Rectal smooth muscle tissue (tissue), 1 donor: ENCODE data around the gene NEUROG2.
"Not testable (repeated sequence)": the region's sequence is repeated elsewhere in the genome, so short reads cannot be mapped to it uniquely, and the experiment has no call there.

Experiments
- H3K27ac ChIP-seq: one replicate; pipeline ENCODE4 v1.7.0; 2013; ENCODE audit warnings: low read depth, low read length, inconsistent platforms
- H3K27me3 ChIP-seq: one replicate; pipeline ENCODE4 v1.7.0; 2013; ENCODE audit warnings: low read length; ENCODE audit not compliant: control insufficient read depth, insufficient read depth
- H3K36me3 ChIP-seq: one replicate; pipeline ENCODE4 v1.7.0; 2013; ENCODE audit warnings: low read length; ENCODE audit not compliant: control insufficient read depth, insufficient read depth
- H3K4me1 ChIP-seq: one replicate; pipeline ENCODE4 v1.7.0; 2013; ENCODE audit warnings: low read length; ENCODE audit not compliant: control insufficient read depth, insufficient read depth
- H3K4me3 ChIP-seq: one replicate; pipeline ENCODE4 v1.7.0; 2013; ENCODE audit warnings: low read length
- H3K9ac ChIP-seq: one replicate; pipeline ENCODE4 v1.7.0; 2013; ENCODE audit warnings: low read length

Gene NEUROG2

DNA sequence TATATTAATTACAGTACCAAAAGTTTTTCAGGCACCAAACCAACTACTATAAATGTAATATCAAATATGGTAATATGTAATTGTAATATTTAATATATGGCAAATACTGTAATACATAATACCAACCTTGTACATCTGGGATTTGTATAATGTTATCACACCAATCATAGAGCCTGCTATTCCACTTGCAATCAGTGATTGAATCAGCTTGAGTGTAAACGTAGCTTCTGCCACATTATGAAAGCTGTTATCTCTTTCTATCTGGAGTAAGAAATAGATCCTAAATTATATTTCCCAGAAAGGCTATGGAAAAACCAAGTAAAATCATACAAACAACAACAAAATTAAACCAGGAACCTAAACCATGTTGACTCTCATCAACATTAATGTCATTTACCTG is 24.7 kb upstream of the NEUROG2 start:
- H3K36me3 ChIP-seq, result no peaks in the 10 kb centered on the region
- no peaks in the 10 kb centered on the region for H3K4me1 ChIP-seq
- H3K27ac ChIP-seq, result no peak overlapping the region
- H3K4me3 ChIP-seq, result no peak overlapping the region
- H3K27me3 ChIP-seq, result no peaks in the 10 kb centered on the region
- no peak overlapping the region for H3K9ac ChIP-seq

DNA sequence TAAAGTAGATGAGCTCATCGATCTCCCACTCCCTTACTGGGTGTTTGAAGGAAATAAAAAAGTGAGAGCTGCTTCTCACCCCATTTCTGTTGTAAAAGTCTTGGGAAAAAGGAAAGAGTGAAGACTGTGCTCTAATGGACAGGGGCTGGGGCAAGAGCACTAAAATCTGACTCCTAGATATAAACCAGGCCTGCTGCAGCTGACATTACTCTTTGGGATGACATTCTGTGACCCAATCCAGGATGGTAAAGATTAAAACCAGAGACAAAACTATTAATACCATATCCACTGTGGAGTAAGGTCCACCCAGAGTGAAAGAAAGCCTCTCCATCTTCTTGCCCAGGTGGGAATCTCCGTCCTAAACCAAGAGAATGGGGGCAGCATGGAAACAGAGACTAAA is 20.1 kb upstream of the NEUROG2 start:
- Histone ChIP-seq H3K9ac (no peak overlapping the region), H3K27me3 (no peaks in the 10 kb centered on the region), H3K36me3 (no peaks in the 10 kb centered on the region), H3K4me1 (no peaks in the 10 kb centered on the region), H3K27ac (no peak overlapping the region), H3K4me3 (no peak overlapping the region)

DNA sequence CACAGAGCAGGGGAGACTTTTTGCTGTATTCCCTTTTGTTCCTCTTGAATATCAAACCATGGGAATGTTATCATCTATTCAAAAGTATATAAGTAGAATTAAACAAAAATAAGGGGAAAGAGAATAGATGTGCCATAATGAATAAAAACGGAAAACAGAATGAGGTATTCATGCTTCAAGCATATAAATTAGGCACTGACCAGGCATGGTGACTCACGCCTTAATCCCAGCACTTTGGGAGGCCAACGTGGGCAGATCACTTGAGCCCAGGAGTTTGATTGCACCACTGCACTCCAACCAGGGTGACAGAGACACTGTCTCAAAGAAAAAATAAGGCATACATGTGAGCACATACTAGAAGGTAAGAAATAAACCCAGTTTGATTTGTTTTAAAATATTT is 16.3 kb upstream of the NEUROG2 start:
- H3K27me3 ChIP-seq, result no peaks in the 10 kb centered on the region
- no peaks in the 10 kb centered on the region for H3K36me3 ChIP-seq
- H3K4me1 ChIP-seq, result no peaks in the 10 kb centered on the region
- H3K4me3 ChIP-seq, result no peak overlapping the region
- no peak overlapping the region for H3K27ac ChIP-seq
- no peak overlapping the region for H3K9ac ChIP-seq

DNA sequence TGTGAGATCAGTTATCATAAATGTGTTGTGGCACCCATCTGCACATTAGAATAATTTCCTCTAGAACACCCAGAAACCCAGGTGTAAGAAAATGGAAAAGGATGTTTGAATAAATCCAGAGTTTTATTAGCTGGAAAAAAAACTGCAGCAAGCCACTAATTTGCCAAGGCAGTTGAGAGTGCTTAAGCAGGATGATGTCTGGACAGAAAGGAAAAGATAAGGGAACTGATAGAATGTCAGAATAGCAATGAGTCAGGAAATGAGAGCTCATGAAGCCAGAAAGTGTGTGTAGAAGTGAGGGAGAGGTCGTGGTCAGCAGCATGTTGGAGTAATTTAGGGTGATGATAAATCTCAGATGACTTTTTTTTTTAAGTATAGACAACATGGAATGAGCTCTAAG is 15.2 kb upstream of the NEUROG2 start:
- Histone ChIP-seq H3K9ac (no peak overlapping the region), H3K4me1 (no peaks in the 10 kb centered on the region), H3K27me3 (no peaks in the 10 kb centered on the region), H3K27ac (no peak overlapping the region), H3K4me3 (no peak overlapping the region), H3K36me3 (no peaks in the 10 kb centered on the region)

DNA sequence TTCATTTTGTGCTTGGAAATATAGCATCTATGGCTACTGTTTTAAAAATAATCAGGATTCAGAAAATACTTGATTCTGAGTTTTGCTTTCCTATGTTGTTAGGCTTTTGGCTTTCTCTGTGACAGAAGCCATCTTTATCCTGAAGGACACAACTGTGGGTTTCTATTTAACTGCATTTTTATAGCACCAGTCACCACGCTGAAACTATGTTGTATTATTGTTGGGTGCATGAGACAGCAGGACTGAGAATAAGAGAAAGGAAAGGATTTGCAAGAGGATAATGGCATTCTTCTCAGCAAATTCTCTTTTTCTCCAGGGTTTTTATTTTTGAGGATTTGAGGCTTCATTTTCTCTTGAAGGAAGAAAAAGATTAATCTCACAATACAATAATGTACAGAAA is 10.1 kb upstream of the NEUROG2 start:
- Histone ChIP-seq H3K36me3 (no peaks in the 10 kb centered on the region), H3K27me3 (peaks cover 28% of the 10 kb centered on the region), H3K4me3 (no peak overlapping the region), H3K4me1 (no peaks in the 10 kb centered on the region), H3K9ac (no peak overlapping the region), H3K27ac (no peak overlapping the region)

DNA sequence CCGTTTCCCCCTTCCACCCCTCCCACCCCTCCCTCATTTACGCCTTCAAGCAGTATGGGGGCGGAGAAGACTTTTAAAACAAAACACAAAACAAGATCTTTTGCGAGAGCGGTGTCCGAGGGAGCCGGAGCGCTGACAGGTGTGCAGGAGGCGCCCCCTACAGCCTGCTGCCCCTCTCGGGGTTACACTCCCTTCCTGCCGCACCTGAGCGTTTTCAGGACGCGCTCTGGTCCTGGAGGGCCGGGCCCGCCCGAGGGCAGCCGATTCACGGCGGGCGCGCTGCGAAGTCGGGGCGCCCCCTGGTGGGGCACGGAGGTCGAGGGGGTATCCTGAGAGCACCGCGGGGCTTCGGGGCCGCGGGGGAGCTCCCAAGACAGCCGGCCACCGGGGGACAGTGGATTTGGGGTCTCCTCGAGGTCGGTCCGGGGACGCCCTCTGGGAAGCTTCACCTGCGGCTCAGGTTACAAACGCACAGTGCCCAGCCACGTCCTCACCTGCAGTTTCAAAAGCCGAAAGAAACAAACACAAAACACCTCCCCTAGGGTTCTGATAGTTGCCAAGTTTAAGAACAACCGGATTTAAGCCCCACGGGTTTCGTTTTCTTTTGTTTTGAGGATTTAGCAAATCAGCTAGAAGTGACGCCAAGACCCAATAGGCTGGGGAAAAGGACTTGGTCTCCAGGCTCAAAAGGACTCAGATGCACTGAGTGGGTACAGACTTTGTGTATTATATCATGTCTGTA is 8.0 kb upstream of the NEUROG2 start:
- Histone ChIP-seq H3K9ac (no peak overlapping the region), H3K4me3 (peak overlapping the region; percentile 58), H3K27ac (no peak overlapping the region), H3K36me3 (no peaks in the 10 kb centered on the region), H3K4me1 (no peaks in the 10 kb centered on the region), H3K27me3 (peaks cover 44% of the 10 kb centered on the region)

DNA sequence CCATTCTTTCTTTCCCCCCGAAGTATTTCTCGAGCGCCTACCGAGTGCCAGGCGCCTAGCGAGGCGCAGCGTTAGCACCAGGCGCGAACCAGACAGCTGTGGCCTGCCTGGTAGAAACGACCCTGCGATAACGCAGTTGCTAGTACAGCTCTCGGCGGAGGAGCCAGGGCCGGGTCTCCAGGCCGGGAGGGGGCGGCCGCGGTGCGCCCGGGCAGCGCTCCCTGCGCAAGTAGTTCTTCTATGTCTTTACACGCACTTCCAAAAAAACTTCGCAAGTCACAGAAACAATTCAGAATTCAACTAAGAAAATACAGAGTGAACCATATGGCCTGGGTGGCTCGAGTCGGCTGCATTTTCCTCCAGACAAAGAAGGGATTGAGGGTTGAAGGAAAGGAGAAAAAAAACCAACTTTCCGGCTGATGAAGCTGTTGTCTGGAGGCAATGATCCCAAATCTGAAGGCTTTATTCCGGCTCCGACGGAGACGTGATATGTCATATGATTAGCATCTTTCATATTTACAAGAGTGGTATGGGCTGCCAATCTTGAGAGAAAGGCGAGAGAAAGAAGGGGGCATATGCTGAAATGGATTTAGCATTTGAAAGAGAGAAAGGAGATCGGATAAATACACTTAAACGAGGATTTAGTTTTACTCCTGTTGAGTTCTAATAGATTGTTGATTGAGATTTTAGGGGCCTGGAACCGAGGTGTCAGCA is 7.2 kb upstream of the NEUROG2 start:
- no peak overlapping the region for H3K27ac ChIP-seq
- no peaks in the 10 kb centered on the region for H3K4me1 ChIP-seq
- no peaks in the 10 kb centered on the region for H3K36me3 ChIP-seq
- peak overlapping the region; percentile 58 for H3K4me3 ChIP-seq
- H3K27me3 ChIP-seq, result peaks cover 48% of the 10 kb centered on the region
- H3K9ac ChIP-seq, result no peak overlapping the region

DNA sequence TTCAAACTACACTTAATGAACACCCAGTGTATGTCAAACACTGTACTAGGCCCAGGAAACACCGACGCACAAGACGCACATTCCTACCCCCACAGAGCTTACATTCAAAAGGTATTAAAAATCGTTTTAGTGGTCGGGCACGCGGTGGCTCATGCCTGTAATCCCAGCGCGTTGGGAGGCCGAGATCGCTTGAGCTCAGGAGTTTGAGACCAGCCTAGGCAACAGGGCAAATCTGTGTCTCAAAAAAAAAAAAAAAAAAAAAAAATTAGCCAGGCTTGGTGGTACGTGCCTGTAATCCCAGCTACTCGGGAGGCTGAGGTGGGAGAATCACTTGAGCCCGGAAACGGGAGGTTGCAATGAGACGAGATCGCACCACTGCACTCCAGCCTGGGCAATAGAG is 6.5 kb upstream of the NEUROG2 start:
- H3K4me1 ChIP-seq, H3K36me3 ChIP-seq, H3K9ac ChIP-seq, H3K4me3 ChIP-seq, H3K27ac ChIP-seq: not testable (repeated sequence)
- peaks cover 51% of the 10 kb centered on the region for H3K27me3 ChIP-seq

DNA sequence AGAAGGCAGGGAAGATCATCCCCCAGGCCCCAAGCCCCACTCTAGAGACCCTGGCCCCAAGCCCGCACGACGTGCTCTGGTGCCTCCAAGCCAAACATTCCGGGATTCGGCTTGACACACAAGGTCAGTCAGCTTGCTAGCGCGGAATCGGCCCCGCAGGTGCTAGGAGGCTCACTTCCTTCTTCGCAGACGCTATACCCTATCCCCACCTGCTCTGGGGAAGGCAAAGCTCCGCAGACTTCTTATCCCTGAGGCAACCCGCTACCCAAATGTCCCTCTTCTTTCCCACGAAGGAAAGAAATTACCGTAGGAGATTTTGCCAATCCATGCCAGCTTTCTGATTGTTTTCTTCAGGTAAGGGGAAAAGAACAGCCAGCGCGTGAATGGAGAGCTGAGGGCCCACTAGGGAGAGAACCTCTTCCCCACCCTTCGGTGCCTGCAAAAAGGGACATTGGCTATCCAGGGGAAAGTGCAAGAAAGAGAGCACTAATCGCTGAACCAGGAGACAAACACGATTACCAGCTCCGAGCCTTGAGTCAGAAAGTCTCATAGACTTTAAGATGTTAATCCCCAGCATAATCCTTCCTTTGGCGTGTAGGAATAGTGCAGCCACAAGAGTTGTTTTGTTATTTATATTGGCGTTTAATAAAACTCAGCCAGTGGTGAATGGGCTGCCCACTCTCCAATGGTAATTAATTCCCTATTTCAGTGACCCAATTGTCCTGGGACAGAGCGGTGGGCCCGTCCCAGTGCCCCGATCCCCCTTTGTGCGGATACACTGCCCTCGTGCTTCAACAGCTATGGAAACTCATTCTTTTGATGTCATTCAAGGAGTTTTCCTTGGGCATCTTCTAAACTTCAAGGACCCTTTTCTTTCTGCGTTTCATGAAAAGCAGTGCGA is 5.4 kb upstream of the NEUROG2 start:
- peaks cover 60% of the 10 kb centered on the region for H3K27me3 ChIP-seq
- H3K4me1 ChIP-seq, result no peaks in the 10 kb centered on the region
- no peak overlapping the region for H3K9ac ChIP-seq
- H3K4me3 ChIP-seq, result no peak overlapping the region
- H3K36me3 ChIP-seq, result no peaks in the 10 kb centered on the region
- H3K27ac ChIP-seq, result no peak overlapping the region

DNA sequence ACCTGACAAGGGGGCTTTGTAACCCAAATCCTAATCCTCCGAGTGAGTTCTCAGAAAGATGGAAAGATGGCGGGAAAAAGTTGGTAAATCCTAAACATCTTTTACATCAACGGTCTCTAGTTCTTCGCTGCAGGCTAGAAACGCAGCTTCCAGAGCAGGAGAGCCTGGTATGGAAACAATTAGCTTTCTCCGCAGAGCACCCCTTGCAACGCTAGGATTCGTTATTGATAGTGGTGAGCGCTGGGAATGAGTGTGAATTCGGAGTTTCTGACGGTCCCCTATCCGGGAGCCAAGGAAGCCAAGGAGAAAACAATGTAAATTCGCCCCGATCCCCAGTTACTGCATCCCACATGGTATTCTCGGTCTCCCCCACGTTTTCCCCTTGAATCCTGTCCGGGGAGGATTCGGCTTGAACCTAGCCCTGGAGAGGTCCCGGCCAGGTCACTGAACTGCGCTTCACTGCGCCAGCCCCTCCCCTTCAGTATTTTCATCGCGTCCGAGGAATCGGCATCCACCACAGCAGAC is 4.7 kb upstream of the NEUROG2 start:
- Histone ChIP-seq H3K4me3 (no peak overlapping the region), H3K36me3 (no peaks in the 10 kb centered on the region), H3K4me1 (no peaks in the 10 kb centered on the region), H3K27ac (no peak overlapping the region), H3K27me3 (peaks cover 60% of the 10 kb centered on the region), H3K9ac (no peak overlapping the region)

DNA sequence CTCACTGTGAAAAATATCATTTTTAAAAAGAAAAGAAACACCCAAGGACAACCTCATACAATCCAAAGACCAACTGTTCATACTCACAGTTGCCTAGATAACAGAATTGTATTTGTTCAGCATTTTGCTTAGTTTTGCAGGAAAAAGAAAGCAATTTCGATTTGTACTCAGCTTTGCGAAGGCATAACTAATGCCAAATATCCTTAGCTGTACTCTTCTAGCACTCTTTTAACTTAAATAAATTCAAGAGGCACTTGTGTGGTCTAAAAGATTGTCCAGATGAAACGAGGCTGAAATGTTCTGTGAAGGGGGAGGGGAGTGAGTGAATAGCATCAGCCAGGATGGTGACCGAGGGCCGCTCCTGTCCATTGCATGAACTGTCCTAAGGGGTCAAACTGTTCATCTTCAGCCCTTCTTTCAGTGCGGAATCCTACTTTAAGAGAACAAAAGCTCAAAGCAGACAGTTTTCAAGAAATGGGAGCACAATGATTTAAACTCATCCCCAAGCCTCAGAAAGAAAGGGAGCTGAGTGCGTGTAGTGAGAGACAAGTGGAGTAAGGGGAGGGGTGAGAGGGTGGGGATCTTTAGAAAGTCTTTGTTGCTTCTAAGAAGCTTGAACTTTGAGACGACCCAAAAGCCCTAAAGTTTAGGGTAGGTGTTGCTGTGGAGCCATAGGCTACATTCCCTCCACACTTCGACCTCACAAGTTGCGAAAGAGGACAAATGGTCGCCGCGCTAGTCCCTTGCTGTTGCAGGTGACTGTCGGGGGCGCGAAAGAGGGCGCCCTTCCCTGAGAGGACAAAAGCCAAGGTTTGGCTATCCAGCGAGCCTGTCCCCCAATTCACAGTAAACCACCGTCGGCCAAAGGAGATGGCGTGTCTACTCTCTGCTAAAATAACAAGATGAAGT is 4.0 kb upstream of the NEUROG2 start:
- Histone ChIP-seq H3K27ac (no peak overlapping the region), H3K27me3 (peaks cover 64% of the 10 kb centered on the region), H3K4me1 (no peaks in the 10 kb centered on the region), H3K9ac (no peak overlapping the region), H3K4me3 (no peak overlapping the region), H3K36me3 (no peaks in the 10 kb centered on the region)
